HFF-Myc (cell line): ENCODE measurements around the gene TNFRSF14.

Source experiments
- DNase-seq: peaks from one replicate; pipeline ENCODE4 v3.0.0-alpha.2; 2011; ENCODE audit warnings: low read depth; ENCODE audit errors: extremely low read depth
- H3K4me3 ChIP-seq: replicated peaks from 2 replicates; pipeline ENCODE4 v1.5.1; 2011; ENCODE audit warnings: low read depth, mild to moderate bottlenecking, control low read depth, low read length
- TF ChIP-seq, protein P1 (sequence below): IDR thresholded peaks from 2 replicates; pipeline ENCODE4 v1.5.1; 2012; ENCODE audit warnings: mild to moderate bottlenecking, low read depth, low read length, control low read depth; ENCODE audit errors: missing control alignments

The TNFRSF14 gene

DNA sequence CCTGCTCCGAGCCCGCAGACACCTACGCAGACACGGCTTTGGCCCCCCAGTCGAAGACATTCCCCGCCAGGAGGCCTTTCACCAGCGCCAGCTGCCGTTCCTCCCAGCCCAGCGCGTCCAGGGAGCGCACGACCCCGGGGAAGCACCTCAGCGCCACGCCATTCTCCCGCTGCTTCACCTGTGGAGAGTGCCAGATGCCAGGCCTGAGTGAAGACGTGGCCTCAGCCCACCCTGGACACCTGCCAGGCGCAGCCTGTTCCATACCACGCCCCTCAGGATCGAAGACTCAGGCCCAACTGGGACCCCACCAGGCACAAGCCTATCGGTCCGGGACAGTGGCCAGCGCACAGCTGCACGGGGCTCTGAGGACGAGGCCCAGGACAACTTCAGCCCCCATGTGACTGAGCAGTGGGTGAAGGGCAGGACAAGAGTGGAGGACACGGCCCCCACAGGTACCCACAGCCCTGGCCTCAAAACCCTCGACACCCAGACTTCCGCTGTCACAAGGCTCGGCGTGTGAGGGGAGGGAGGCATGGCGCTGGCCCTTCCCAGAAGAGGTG lies 43.2 kb upstream of the TNFRSF14 start:
- TF ChIP-seq, protein P1, sequence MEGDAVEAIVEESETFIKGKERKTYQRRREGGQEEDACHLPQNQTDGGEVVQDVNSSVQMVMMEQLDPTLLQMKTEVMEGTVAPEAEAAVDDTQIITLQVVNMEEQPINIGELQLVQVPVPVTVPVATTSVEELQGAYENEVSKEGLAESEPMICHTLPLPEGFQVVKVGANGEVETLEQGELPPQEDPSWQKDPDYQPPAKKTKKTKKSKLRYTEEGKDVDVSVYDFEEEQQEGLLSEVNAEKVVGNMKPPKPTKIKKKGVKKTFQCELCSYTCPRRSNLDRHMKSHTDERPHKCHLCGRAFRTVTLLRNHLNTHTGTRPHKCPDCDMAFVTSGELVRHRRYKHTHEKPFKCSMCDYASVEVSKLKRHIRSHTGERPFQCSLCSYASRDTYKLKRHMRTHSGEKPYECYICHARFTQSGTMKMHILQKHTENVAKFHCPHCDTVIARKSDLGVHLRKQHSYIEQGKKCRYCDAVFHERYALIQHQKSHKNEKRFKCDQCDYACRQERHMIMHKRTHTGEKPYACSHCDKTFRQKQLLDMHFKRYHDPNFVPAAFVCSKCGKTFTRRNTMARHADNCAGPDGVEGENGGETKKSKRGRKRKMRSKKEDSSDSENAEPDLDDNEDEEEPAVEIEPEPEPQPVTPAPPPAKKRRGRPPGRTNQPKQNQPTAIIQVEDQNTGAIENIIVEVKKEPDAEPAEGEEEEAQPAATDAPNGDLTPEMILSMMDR = no peak
- no peak for DNase-seq
- no peak overlapping the region for H3K4me3 ChIP-seq

DNA sequence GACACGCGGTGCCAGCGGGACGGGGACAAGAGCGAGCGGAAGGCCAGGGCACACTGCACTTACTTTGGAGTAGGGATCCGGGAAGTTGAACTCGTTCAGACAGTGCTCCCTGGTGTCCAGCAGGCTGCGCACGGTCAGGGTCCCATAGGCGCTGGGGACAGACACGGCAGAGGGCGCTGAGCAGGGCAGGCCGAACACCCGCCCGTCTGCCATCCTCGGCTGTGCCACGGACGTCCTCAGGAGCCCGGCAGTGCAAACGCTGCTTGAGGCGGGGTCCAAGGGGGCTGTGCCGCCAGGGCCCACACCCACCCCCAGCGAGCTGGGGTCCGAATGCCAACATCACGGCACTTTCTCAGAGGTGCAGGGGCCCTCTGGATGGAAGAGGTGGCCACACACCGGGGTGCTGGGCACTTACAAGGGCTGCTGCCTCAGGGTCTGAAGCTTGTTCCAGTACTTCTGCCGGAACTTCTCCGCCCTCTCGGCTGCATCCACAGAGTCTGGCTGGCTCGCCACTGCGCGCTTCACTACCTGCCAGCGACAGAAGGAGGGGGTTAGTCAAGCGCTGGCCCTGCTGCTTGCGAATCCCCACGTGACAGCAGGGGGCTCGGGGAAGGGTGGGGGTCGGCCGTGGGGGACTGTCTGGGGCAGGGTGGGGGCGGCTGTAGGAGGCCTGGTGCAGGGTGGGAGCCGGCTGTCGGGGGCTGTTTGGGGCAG lies 42.1 kb upstream of the TNFRSF14 start:
- TF ChIP-seq, protein P1 = no peak
- no peak for DNase-seq
- H3K4me3 ChIP-seq = no peak overlapping the region

- H3K4me3 ChIP-seq = no peak overlapping the region
- DNase-seq = no peak
- TF ChIP-seq, protein P1 = no peak
Observed at GRCh38 chr1:2514863-2515762, 41.1 kb upstream of the TNFRSF14 start.

GRCh38 chr1:2515763-2516080 lies 40.4 kb upstream of the TNFRSF14 start:
- TF ChIP-seq, protein P1 = no peak
- DNase-seq = no peak
- no peak overlapping the region for H3K4me3 ChIP-seq

DNA sequence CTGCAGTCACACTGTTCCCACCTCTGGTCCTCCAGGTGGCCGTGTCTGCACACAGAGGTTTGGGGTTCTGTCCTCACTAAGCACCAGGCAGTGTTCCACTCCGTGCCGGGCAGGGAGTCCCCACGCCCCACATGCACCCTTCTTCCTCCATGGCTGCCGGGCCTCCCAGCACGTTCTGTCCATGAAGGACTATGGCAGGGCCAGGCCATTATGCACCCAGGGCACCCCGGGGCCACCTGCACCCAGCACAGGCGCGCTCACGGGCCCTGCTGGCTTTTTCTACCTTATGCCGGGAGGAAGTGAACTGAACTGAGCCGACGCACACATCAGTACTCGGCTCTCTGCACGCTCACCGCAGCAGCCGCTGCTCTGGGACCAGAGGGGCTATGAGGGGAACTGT lies 40.0 kb upstream of the TNFRSF14 start:
- no peak overlapping the region for H3K4me3 ChIP-seq
- no peak for DNase-seq
- TF ChIP-seq, protein P1 = no peak

DNA sequence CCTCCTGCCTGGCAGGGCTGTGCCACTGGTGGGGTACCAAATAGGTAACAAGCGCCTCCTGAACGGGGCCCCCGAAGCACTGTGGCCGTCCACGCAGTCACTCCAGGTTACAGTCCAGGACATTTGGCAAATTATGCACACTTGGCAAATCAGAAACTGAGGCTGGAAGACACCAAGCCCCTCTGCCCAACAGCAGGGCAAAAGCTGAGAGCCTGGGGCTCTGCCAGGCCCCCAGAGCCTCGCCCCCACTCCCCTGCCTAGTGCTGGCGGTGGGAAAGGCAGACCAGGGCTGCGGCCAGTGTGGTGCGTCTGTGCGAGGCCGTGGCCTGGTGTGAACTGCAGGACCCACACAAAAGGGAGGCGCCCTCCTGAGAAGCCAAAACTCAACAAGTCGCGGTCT lies 39.2 kb upstream of the TNFRSF14 start:
- no peak for DNase-seq
- no peak overlapping the region for H3K4me3 ChIP-seq
- TF ChIP-seq, protein P1 = no peak
